Amygdala (tissue), 56 donors: ENCODE results near the gene ERLEC1.
A peak's percentile ranks its signal among the peaks of the same experiment; 100 is the strongest.
"Not testable (repeated sequence)": the region's sequence is repeated elsewhere in the genome, so short reads cannot be mapped to it uniquely, and the experiment has no call there.

ENCODE experiments used
- DNase-seq, 56 donors: peaks; one replicate each; lab custom pipeline; 2025; lab: John Stamatoyannopoulos, UW

The ERLEC1 gene

GRCh38 chr2:53827398-53828175, 40.7 kb downstream of the ERLEC1 start:
- peak in 8 of 56 donors; percentile 1 to 51 (median 12) for DNase-seq

- no peak for DNase-seq
These were observed 41.5 kb downstream of the ERLEC1 start for GRCh38 chr2:53828331-53828730.

GRCh38 chr2:53829273-53829979, 42.6 kb downstream of the ERLEC1 start:
- DNase-seq, result peak in 6 of 56 donors; percentile 5 to 32 (median 12)

GRCh38 chr2:53829980-53830290, 43.1 kb downstream of the ERLEC1 start:
- DNase-seq, result not testable (repeated sequence)

- DNase-seq, result no peak
These were observed 53.7 kb downstream of the ERLEC1 start for GRCh38 chr2:53840580-53840979.

GRCh38 chr2:53841651-53842050, 54.8 kb downstream of the ERLEC1 start:
- DNase-seq, result not testable (repeated sequence)

- DNase-seq, result no peak
These were observed 56.0 kb downstream of the ERLEC1 start for GRCh38 chr2:53842891-53843290.

GRCh38 chr2:53843595-53843994, 56.8 kb downstream of the ERLEC1 start:
- DNase-seq, result no peak

- no peak for DNase-seq
These were observed 61.2 kb downstream of the ERLEC1 start for GRCh38 chr2:53848062-53848461.

- DNase-seq, result not testable (repeated sequence)
These were observed 64.4 kb downstream of the ERLEC1 start for GRCh38 chr2:53851052-53851757.

- DNase-seq, result no peak
These were observed 65.7 kb downstream of the ERLEC1 start for GRCh38 chr2:53852532-53852931.

GRCh38 chr2:53854678-53855077, 67.8 kb downstream of the ERLEC1 start:
- DNase-seq, result no peak

- peak in 1 of 56 donors; percentile 13 for DNase-seq
These were observed 69.4 kb downstream of the ERLEC1 start for GRCh38 chr2:53856272-53856671.

- DNase-seq, result peak in 52 of 56 donors; percentile 5 to 83 (median 56)
These were observed 72.7 kb downstream of the ERLEC1 start, which contains the start of gene GPR75 for GRCh38 chr2:53859206-53860181. TSS of gene GPR75 (minus strand) at chr2:53859967. CDS start at chr2:53854756, 5,211 bp downstream.

GRCh38 chr2:53861824-53862223, 75.0 kb downstream of the ERLEC1 start:
- DNase-seq, result no peak

- DNase-seq, result no peak
These were observed 76.8 kb downstream of the ERLEC1 start for GRCh38 chr2:53863538-53864227.

GRCh38 chr2:53865264-53865663, 78.4 kb downstream of the ERLEC1 start:
- DNase-seq, result no peak

GRCh38 chr2:53865962-53866361, 79.1 kb downstream of the ERLEC1 start:
- DNase-seq, result no peak

GRCh38 chr2:53867169-53867568, 80.3 kb downstream of the ERLEC1 start:
- DNase-seq, result no peak
